CD4-positive, alpha-beta T cell treated with Interleukin-6 at 100 ng/mL for 8 hours (primary cell): ENCODE data around the gene FTHL17.

Experiments used
- DNase-seq: peaks from one replicate; pipeline ENCODE4 v3.0.0-alpha.2; 2020; ENCODE audit warnings: mixed read lengths, low spot score

FTHL17 gene

GRCh38 chrX:31071725-31072124 is at the start of gene FTHL17:
Gene FTHL17, minus strand, starts transcription at chrX:31072041. Its CDS starts 88 bp downstream, at chrX:31071953.
- DNase-seq = no peak

- DNase-seq = no peak
Observed at GRCh38 chrX:31117266-31117665, 45.4 kb upstream of the FTHL17 start.

GRCh38 chrX:31115398-31115797 is 43.6 kb upstream of the FTHL17 start:
- no peak for DNase-seq

GRCh38 chrX:31114858-31115257 is 43.0 kb upstream of the FTHL17 start:
- no peak for DNase-seq

- no peak for DNase-seq
Observed at GRCh38 chrX:31112226-31112999, 40.6 kb upstream of the FTHL17 start.

GRCh38 chrX:31110657-31111056 is 38.8 kb upstream of the FTHL17 start:
- no peak for DNase-seq

- DNase-seq = no peak
Observed at GRCh38 chrX:31099536-31100090, 27.8 kb upstream of the FTHL17 start.

- DNase-seq = no peak
Observed at GRCh38 chrX:31098079-31098478, 26.2 kb upstream of the FTHL17 start.

- DNase-seq = no peak
Observed at GRCh38 chrX:31093639-31093975, 21.8 kb upstream of the FTHL17 start.

- DNase-seq = no peak
Observed at GRCh38 chrX:31092970-31093638, 21.3 kb upstream of the FTHL17 start.

- no peak for DNase-seq
Observed at GRCh38 chrX:31092476-31092875, 20.6 kb upstream of the FTHL17 start.

GRCh38 chrX:31091819-31092218 is 20.0 kb upstream of the FTHL17 start:
- no peak for DNase-seq

GRCh38 chrX:31074522-31074921 is 2.7 kb upstream of the FTHL17 start:
- DNase-seq = no peak

- DNase-seq = no peak
Observed at GRCh38 chrX:31071262-31071661, 579 bp downstream of the FTHL17 start.

- no peak for DNase-seq
Observed at GRCh38 chrX:31070057-31070468, 1.8 kb downstream of the FTHL17 start.

- DNase-seq = no peak
Observed at GRCh38 chrX:31063114-31063513, 8.7 kb downstream of the FTHL17 start.

- DNase-seq = no peak
Observed at GRCh38 chrX:31061091-31061490, 10.8 kb downstream of the FTHL17 start.

GRCh38 chrX:31060016-31060415 is 11.8 kb downstream of the FTHL17 start:
- DNase-seq = no peak

GRCh38 chrX:31058284-31058683 is 13.6 kb downstream of the FTHL17 start:
- DNase-seq = no peak

GRCh38 chrX:31057691-31058090 is 14.2 kb downstream of the FTHL17 start:
- no peak for DNase-seq

- no peak for DNase-seq
Observed at GRCh38 chrX:31057291-31057690, 14.6 kb downstream of the FTHL17 start.

- no peak for DNase-seq
Observed at GRCh38 chrX:31053621-31054020, 18.2 kb downstream of the FTHL17 start.

GRCh38 chrX:31039327-31039711 is 32.5 kb downstream of the FTHL17 start:
- no peak for DNase-seq
